Measurements from ENCODE around the gene FAM107B. TPM values are rescaled to one million over a fixed set of nuclear protein-coding genes. Genes with fewer than 3 reads are reported as not detected.
A peak's percentile ranks its signal among the peaks of the same experiment; 100 is the strongest.

FAM107B gene
- total and polyA plus RNA-seq, 4 experiments from 2014 or later, result 191 to 346 (median 238) TPM

DNA sequence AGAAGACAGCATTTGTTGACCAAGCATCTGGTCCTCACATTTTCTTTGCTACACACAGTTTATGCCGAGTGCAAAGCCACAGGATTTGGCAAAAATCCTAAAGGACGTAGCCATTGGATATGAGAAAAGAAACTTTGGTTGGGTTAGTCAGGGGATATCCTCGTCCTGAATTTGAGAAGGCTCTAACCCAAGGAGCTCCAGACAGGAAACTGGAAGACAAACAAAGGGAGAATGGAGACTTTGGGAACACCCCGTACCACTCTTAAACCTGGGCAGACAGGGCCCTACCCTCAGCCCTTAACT, 297.3 kb downstream of the FAM107B start:
- no peaks in the 10 kb centered on the region for H3K27me3 ChIP-seq (ENCODE audit: insufficient read depth, low read length)
- intact Hi-C loops (cut with micrococcal nuclease), result no loop called here
- H3K9me3 ChIP-seq (ENCODE audit: control insufficient read depth in 1 of 2, low read length in 2 of 2), result no peaks in the 10 kb centered on the region
- no peaks in the 10 kb centered on the region for H3K36me3 ChIP-seq (ENCODE audit: insufficient read depth, low read length)
- no peak overlapping the region for H3K4me3 ChIP-seq (ENCODE audit: low read length in 2 of 2)
- H3K36me3 Mint-ChIP-seq, result no peaks in the 10 kb centered on the region
- no peak overlapping the region for H3K4me3 Mint-ChIP-seq
- no peaks in the 10 kb centered on the region for H3K4me1 Mint-ChIP-seq
- no peak overlapping the region for H3K27ac ChIP-seq (ENCODE audit: low read depth, low read length)
- H3K27ac Mint-ChIP-seq, result no peak overlapping the region
- CTCF ChIA-PET (ENCODE audit: partially characterized antibody), result interaction anchor here (1.2 kb wide), 1 partner anchor 281 kb away, joined by 3 read pairs; no protein-coding TSS in a partner anchor
- POLR2A ChIA-PET (ENCODE audit: partially characterized antibody), result no interaction called here
- DNase-seq, result no peak
- no peaks in the 10 kb centered on the region for H3K4me1 ChIP-seq (ENCODE audit: insufficient read depth, low read length)
- H3K27me3 Mint-ChIP-seq, result peaks cover 0 to 7% of the 10 kb centered on the region in 2 donors
- no peaks in the 10 kb centered on the region for H3K9me3 Mint-ChIP-seq

DNA sequence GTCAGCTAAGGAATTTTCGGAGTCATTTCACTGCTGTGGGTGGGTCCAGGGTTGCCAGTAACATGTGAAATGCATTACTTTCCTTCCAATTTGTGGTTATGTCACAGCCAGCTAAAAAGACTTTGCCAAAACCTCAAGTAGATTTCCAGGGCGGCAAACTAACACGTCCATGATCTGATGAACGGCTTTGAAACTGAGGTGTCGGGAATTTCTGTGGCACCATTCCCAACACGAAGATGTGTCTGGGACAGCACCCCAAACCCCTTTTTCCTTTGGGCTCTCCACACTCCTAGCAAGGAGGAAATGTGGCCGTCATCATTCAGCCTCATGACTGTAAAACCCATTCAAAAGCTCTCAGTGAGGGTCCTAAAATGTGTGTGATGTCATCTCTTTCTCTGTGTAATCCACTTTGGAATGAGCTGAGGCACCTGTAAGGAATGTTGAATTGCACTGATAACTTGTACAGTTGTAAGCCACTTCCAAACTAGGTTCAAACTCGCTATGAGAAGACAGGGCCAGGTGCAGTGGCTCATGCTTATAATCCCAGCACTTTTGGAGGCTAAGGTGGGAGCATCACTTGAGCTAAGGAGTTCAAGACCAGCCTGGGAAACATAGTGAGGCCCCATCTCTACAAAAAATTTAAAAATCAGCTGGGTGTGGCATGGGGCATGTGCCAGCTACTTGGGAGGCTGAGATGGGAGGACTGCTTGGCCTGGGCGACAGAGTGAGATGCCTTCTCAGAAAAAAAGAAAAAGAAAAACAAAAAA, 297.9 kb downstream of the FAM107B start:
- H3K27me3 Mint-ChIP-seq, result peaks cover 2 to 9% of the 10 kb centered on the region in 2 donors
- intact Hi-C loops (cut with micrococcal nuclease), result no loop called here

DNA sequence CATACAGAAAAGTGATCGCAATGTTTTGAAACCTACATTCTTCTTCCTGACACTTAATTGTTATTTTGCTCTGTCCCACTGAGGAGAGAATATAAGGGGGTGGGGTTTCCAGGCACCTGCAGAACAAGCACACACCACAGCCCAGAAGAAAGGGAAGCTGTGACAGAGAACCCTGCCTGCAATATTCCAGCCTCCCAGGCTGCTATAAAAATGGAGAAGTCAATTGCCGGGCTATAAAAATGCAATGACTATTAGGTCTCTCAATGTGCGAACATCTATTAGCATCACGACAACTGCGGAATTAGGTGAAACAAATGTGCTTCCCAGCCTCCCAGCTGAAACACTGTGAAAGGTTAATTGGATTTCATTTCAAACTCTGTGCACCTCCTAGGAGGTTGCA, 298.7 kb downstream of the FAM107B start:
- intact Hi-C loops (cut with micrococcal nuclease), result no loop called here
- Histone ChIP-seq H3K27ac (ENCODE audit: low read depth, low read length) (no peak overlapping the region), H3K9me3 (ENCODE audit: control insufficient read depth in 1 of 2, low read length in 2 of 2) (no peaks in the 10 kb centered on the region), H3K4me1 (ENCODE audit: insufficient read depth, low read length) (no peaks in the 10 kb centered on the region), H3K27me3 (ENCODE audit: insufficient read depth, low read length) (no peaks in the 10 kb centered on the region), H3K4me3 (ENCODE audit: low read length in 2 of 2) (no peak overlapping the region), H3K36me3 (ENCODE audit: insufficient read depth, low read length) (no peaks in the 10 kb centered on the region)
- CTCF ChIA-PET (ENCODE audit: partially characterized antibody), result no interaction called here
- Mint-ChIP-seq H3K9me3 (no peaks in the 10 kb centered on the region), H3K4me1 (no peaks in the 10 kb centered on the region), H3K4me3 (no peak overlapping the region), H3K27ac (no peak overlapping the region), H3K27me3 (peaks cover 2 to 11% of the 10 kb centered on the region in 2 donors), H3K36me3 (no peaks in the 10 kb centered on the region)
- DNase-seq, result no peak
- POLR2A ChIA-PET (ENCODE audit: partially characterized antibody), result no interaction called here

More for the DNA sequence above, 297.9 kb downstream of the FAM107B start:
- Mint-ChIP-seq H3K4me1 (no peaks in the 10 kb centered on the region), H3K27ac (no peak overlapping the region), H3K4me3 (no peak overlapping the region), H3K9me3 (no peaks in the 10 kb centered on the region), H3K36me3 (no peaks in the 10 kb centered on the region)
- Histone ChIP-seq H3K4me1 (ENCODE audit: insufficient read depth, low read length) (no peaks in the 10 kb centered on the region), H3K36me3 (ENCODE audit: insufficient read depth, low read length) (no peaks in the 10 kb centered on the region), H3K27ac (ENCODE audit: low read depth, low read length) (no peak overlapping the region), H3K9me3 (ENCODE audit: control insufficient read depth in 1 of 2, low read length in 2 of 2) (no peaks in the 10 kb centered on the region), H3K4me3 (ENCODE audit: low read length in 2 of 2) (no peak overlapping the region), H3K27me3 (ENCODE audit: insufficient read depth, low read length) (no peaks in the 10 kb centered on the region)
- DNase-seq, result no peak
- ChIA-PET POLR2A (ENCODE audit: partially characterized antibody) (no interaction called here), CTCF (ENCODE audit: partially characterized antibody) (interaction anchor here (1.2 kb wide), 1 partner anchor 280 kb away, joined by 3 read pairs; no protein-coding TSS in a partner anchor)

DNA sequence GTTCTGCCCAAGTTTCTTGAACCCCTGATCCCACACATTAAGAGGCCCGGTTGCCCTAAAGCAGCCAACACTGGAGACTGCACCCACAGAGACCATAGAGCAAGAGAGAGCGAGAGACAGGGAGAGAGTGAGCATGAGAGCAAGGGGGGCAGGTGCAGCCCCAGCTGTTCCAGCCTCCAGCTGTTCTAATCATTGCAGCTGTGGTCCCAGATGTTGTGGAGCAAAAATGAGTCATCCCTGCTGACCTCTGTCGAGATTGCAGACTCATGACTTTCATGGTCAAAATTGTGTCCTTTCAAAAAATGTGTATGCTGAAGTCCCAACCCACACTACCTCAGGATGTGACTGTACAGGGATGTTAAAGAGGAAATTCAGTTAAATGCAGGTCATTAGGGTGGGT, 300.0 kb downstream of the FAM107B start:
- intact Hi-C loops (cut with micrococcal nuclease), result no loop called here
- Mint-ChIP-seq H3K4me3 (no peak overlapping the region), H3K4me1 (no peaks in the 10 kb centered on the region), H3K36me3 (no peaks in the 10 kb centered on the region), H3K27me3 (peaks cover 12 to 14% of the 10 kb centered on the region in 2 donors), H3K9me3 (peaks cover 0 to 2% (median 0%) of the 10 kb centered on the region in 8 donors), H3K27ac (peak overlapping the region in 2 of 7 donors; percentile 14 to 37)
- Histone ChIP-seq H3K4me3 (ENCODE audit: low read length in 2 of 2) (no peak overlapping the region), H3K4me1 (ENCODE audit: insufficient read depth, low read length) (no peaks in the 10 kb centered on the region), H3K36me3 (ENCODE audit: insufficient read depth, low read length) (no peaks in the 10 kb centered on the region), H3K27me3 (ENCODE audit: insufficient read depth, low read length) (no peaks in the 10 kb centered on the region), H3K27ac (ENCODE audit: low read depth, low read length) (no peak overlapping the region), H3K9me3 (ENCODE audit: control insufficient read depth in 1 of 2, low read length in 2 of 2) (no peaks in the 10 kb centered on the region)
- ChIA-PET POLR2A (ENCODE audit: partially characterized antibody) (no interaction called here), CTCF (ENCODE audit: partially characterized antibody) (no interaction called here)
- no peak for DNase-seq

DNA sequence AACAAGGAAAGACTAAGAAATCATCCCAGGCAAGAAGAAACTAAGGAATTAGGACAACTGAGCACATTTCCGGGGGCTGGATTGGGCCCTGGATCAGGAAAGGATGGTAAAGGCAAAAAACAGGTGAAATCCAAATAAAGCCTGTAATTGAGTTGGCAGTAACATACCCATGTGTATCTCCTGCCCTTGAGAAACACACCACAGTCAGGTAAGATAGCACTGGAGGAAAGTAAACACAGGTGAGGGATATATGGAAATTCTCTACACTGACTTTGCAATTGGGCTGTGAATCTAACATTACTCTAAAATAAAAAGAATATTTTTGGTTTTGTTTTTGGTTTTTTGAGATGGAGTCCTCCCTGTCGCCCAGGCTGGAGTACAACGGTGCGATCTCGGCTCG, 303.8 kb downstream of the FAM107B start:
- Mint-ChIP-seq H3K4me1 (no peaks in the 10 kb centered on the region), H3K4me3 (no peak overlapping the region), H3K36me3 (no peaks in the 10 kb centered on the region), H3K9me3 (peaks cover 0 to 4% (median 0%) of the 10 kb centered on the region in 8 donors), H3K27me3 (peaks cover 23 to 24% of the 10 kb centered on the region in 2 donors), H3K27ac (no peak overlapping the region)
- Histone ChIP-seq H3K36me3 (ENCODE audit: insufficient read depth, low read length) (no peaks in the 10 kb centered on the region), H3K9me3 (ENCODE audit: control insufficient read depth in 1 of 2, low read length in 2 of 2) (no peaks in the 10 kb centered on the region), H3K27me3 (ENCODE audit: insufficient read depth, low read length) (no peaks in the 10 kb centered on the region), H3K4me3 (ENCODE audit: low read length in 2 of 2) (no peak overlapping the region), H3K4me1 (ENCODE audit: insufficient read depth, low read length) (no peaks in the 10 kb centered on the region), H3K27ac (ENCODE audit: low read depth, low read length) (no peak overlapping the region)
- CTCF ChIA-PET (ENCODE audit: partially characterized antibody), result no interaction called here
- intact Hi-C loops (cut with micrococcal nuclease), result no loop called here
- POLR2A ChIA-PET (ENCODE audit: partially characterized antibody), result no interaction called here
- DNase-seq, result no peak

DNA sequence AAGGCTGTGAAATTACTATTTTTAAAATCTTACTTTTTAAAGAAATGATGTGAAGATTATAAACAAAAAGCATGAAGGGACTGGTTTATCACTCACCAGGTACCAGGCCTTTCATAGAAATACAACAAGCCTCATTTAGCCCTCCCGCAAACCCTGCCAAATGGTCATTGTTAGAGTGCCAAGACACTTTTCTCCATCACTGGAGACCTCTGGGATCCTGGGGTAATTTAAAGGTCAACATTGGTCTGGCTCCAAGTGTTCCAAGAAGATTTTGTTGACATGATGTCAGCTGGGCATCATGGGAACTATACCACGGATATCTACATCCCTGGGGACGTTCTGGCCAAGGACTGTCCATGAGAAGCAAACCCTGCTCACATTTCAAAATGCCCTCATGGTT, 306.0 kb downstream of the FAM107B start:
- ChIA-PET POLR2A (ENCODE audit: partially characterized antibody) (no interaction called here), CTCF (ENCODE audit: partially characterized antibody) (no interaction called here)
- Mint-ChIP-seq H3K27me3 (peaks cover 24 to 25% of the 10 kb centered on the region in 2 donors), H3K36me3 (no peaks in the 10 kb centered on the region), H3K27ac (no peak overlapping the region), H3K9me3 (peaks cover 0 to 10% (median 4%) of the 10 kb centered on the region in 8 donors), H3K4me1 (no peaks in the 10 kb centered on the region), H3K4me3 (no peak overlapping the region)
- no peaks in the 10 kb centered on the region for H3K9me3 ChIP-seq (ENCODE audit: control insufficient read depth in 1 of 2, low read length in 2 of 2)
- no peaks in the 10 kb centered on the region for H3K36me3 ChIP-seq (ENCODE audit: insufficient read depth, low read length)
- H3K4me1 ChIP-seq (ENCODE audit: insufficient read depth, low read length), result no peaks in the 10 kb centered on the region
- no peak overlapping the region for H3K4me3 ChIP-seq (ENCODE audit: low read length in 2 of 2)
- no peak for DNase-seq
- H3K27ac ChIP-seq (ENCODE audit: low read depth, low read length), result no peak overlapping the region
- H3K27me3 ChIP-seq (ENCODE audit: insufficient read depth, low read length), result no peaks in the 10 kb centered on the region
- intact Hi-C loops (cut with micrococcal nuclease), result no loop called here
